Brain microvascular endothelial cell (primary cell): ENCODE results near the gene NPY2R.
A peak's percentile ranks its signal among the peaks of the same experiment; 100 is the strongest.

Experiments used
- DNase-seq: peaks from one replicate; pipeline ENCODE4 v3.0.0-alpha.2; 2020
- H3K27ac ChIP-seq: fragments of 250-450 bp; sonication (Bioruptor Pico); 2 replicates; pipeline ENCODE4 v1.5.1; 2020; ENCODE audit warnings: mild to moderate bottlenecking, moderate library complexity
- H3K27me3 ChIP-seq: fragments of 250-450 bp; sonication (Bioruptor Pico); replicated peaks from 2 replicates; pipeline ENCODE4 v1.5.1; 2020; ENCODE audit warnings: mild to moderate bottlenecking
- H3K36me3 ChIP-seq: fragments of 250-450 bp; sonication (Bioruptor Pico); replicated peaks from 2 replicates; pipeline ENCODE4 v1.5.1; 2020; ENCODE audit warnings: mild to moderate bottlenecking
- H3K4me3 ChIP-seq: 2 replicates; pipeline ENCODE4 v1.5.1; 2011; ENCODE audit warnings: low read depth, mild to moderate bottlenecking, control low read depth, low read length, moderate library complexity
- in situ Hi-C: cut with HindIII; loops from 2 replicates; pipeline ENCODE4 v1.10.0; 2017; ENCODE audit warnings: low sequenced_read_pairs, low pct_ligation_motif_present
- TF ChIP-seq, protein P1 (sequence below): IDR thresholded peaks from 2 replicates; pipeline ENCODE4 v1.5.1; 2011; ENCODE audit warnings: low read depth, mild to moderate bottlenecking, moderate library complexity, low read length, control low read depth, inconsistent platforms; ENCODE audit errors: missing control alignments

NPY2R gene

GRCh38 chr4:155179216-155179615, 29.2 kb upstream of the NPY2R start:
- H3K36me3 ChIP-seq: no peaks in the 10 kb centered on the region
- no peak overlapping the region for H3K27ac ChIP-seq
- in situ Hi-C loops: no loop called here
- H3K27me3 ChIP-seq: no peaks in the 10 kb centered on the region
- TF ChIP-seq, protein P1, sequence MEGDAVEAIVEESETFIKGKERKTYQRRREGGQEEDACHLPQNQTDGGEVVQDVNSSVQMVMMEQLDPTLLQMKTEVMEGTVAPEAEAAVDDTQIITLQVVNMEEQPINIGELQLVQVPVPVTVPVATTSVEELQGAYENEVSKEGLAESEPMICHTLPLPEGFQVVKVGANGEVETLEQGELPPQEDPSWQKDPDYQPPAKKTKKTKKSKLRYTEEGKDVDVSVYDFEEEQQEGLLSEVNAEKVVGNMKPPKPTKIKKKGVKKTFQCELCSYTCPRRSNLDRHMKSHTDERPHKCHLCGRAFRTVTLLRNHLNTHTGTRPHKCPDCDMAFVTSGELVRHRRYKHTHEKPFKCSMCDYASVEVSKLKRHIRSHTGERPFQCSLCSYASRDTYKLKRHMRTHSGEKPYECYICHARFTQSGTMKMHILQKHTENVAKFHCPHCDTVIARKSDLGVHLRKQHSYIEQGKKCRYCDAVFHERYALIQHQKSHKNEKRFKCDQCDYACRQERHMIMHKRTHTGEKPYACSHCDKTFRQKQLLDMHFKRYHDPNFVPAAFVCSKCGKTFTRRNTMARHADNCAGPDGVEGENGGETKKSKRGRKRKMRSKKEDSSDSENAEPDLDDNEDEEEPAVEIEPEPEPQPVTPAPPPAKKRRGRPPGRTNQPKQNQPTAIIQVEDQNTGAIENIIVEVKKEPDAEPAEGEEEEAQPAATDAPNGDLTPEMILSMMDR: no peak
- no peak for DNase-seq
- no peak overlapping the region for H3K4me3 ChIP-seq

GRCh38 chr4:155186972-155187371, 21.5 kb upstream of the NPY2R start:
- in situ Hi-C loops: no loop called here
- DNase-seq: no peak
- H3K27me3 ChIP-seq: no peaks in the 10 kb centered on the region
- TF ChIP-seq, protein P1: no peak
- no peaks in the 10 kb centered on the region for H3K36me3 ChIP-seq
- no peak overlapping the region for H3K4me3 ChIP-seq
- H3K27ac ChIP-seq: no peak overlapping the region

DNA sequence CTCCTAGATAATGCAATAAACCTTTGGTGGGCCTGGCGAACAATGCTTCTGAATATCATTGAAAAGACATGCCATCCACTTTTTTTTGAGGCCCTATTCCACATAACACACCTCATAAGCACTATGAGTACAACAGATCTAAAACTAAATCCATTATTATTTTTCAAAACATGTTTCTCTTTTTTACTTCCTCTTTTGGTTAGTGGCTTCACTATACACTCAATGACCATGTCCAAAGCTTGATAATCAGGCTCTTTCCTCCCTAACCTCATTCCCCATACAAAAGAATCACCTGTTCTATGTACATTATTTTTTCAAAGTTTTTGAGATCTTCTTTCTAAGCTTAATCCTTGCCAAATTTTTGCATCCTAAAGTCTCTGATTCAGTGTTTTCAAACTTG, 20.4 kb upstream of the NPY2R start:
- H3K4me3 ChIP-seq: no peak overlapping the region
- TF ChIP-seq, protein P1: no peak
- H3K27ac ChIP-seq: no peak overlapping the region
- no peaks in the 10 kb centered on the region for H3K36me3 ChIP-seq
- no peak for DNase-seq
- in situ Hi-C loops: no loop called here
- no peaks in the 10 kb centered on the region for H3K27me3 ChIP-seq

DNA sequence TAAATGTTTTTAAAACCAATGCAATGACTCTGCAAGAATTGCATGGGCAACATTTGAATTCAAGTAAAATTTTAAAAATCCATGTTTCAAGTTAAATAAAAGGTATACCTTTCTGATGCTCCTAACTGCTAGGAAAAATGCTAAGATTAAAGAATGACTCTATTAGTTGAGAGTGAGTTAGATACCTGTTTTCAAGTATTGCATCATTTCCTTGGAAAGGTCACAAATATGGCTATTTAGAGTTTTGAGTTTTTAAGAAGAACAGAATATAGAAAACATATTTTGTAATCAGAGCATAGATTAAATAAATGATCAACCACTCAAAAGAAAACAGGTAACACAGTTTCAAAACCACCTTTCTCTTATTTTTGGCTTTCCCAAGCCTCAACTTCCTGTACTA, 18.3 kb upstream of the NPY2R start:
- TF ChIP-seq, protein P1: no peak
- H3K27ac ChIP-seq: no peak overlapping the region

DNA sequence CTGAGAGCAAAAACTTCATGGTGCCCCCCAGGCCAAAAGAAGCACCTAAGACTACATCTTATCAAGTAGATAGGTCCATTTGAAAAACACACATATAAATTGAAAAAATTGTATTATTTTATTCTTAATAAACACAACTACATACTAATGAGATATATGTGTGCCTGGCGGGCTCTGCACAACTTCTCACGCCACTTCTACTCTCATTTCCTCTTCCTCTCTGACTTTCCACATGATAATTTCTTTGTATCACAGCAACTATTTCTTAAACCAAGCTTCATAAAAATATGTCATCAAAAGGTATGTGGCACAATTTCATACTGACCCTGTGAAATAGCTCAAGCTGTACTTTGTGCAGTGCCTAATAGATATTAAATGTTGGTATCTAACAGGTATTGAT, 10.7 kb upstream of the NPY2R start:
- in situ Hi-C loops: no loop called here
- TF ChIP-seq, protein P1: no peak

More for the DNA sequence above, 18.3 kb upstream of the NPY2R start:
- in situ Hi-C loops: no loop called here
- H3K36me3 ChIP-seq: no peaks in the 10 kb centered on the region
- H3K4me3 ChIP-seq: no peak overlapping the region
- no peaks in the 10 kb centered on the region for H3K27me3 ChIP-seq
- no peak for DNase-seq

DNA sequence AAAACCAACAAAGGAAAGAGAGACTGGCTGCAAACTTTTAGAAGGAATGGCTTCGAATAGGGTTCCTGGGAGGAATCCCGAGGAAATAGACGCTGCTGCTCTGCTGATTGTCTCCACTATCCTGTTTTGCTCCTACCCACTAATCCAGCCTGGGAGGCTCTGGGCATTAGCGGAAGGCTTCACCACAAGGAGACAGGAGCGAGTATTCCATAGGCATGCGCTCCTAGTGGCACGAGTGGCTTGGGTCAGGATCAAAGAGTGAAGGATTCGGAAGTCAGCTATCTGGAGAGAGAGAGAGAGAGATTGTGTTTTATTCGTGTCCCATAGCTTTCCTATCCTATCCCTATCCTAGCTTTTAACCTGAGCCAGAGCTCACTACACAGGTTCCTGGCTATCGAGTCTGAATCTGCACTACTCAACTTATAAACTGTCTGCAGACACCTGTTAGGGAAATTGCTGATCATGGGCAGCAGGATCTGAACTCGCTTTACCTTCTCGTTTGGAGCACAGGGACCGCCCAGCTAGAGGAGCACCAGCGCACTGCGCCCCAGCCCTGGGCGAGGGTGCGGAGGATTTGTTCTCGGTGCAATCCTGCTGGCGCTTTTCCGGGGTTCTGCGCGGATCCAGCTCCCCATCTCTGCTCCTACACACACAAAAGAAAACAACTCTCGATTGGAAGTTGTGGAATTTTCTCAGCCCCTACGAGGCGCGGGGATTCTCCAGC, 740 bp upstream of the NPY2R start:
- Histone ChIP-seq H3K36me3 (no peaks in the 10 kb centered on the region), H3K27me3 (peaks cover 20% of the 10 kb centered on the region), H3K4me3 (peak overlapping the region; percentile 32), H3K27ac (no peak overlapping the region)
- TF ChIP-seq, protein P1: peak; percentile 50
- in situ Hi-C loops: no loop called here
- DNase-seq: no peak

More for the DNA sequence above, 10.7 kb upstream of the NPY2R start:
- Histone ChIP-seq H3K4me3 (no peak overlapping the region), H3K27me3 (no peaks in the 10 kb centered on the region), H3K27ac (no peak overlapping the region), H3K36me3 (no peaks in the 10 kb centered on the region)
- DNase-seq: no peak
